ENCODE results near the gene PEAK1. TPM values are rescaled to one million over a fixed set of nuclear protein-coding genes. Genes with fewer than 3 reads are reported as not detected.
A peak's percentile ranks its signal among the peaks of the same experiment; 100 is the strongest.
"Not testable (repeated sequence)": the region's sequence is repeated elsewhere in the genome, so short reads cannot be mapped to it uniquely, and the experiment has no call there.

PEAK1 gene
- polyA plus RNA-seq, 3 donors, result 25.2 to 39.1 (median 31.0) TPM

DNA sequence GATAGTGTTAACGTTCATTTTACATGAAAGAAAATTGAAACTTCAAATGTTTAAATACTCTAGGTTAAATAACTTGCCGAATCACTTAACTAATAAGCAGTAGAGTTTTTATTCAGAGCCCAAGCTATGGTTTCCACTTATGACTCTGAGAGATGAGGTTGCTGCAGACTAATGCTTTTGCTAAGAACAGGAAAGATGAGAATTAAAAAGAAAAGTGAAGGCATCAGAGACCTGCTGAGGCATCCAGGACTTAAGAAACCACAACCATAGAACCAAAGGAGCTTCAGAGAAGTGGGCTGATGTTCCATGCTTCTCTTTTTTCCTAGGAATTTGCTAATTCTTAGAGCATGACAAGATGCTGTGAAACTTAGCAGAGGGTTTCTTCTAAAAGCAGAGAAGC, 10.3 kb upstream of the PEAK1 start:
- DNase-seq, result no peak

DNA sequence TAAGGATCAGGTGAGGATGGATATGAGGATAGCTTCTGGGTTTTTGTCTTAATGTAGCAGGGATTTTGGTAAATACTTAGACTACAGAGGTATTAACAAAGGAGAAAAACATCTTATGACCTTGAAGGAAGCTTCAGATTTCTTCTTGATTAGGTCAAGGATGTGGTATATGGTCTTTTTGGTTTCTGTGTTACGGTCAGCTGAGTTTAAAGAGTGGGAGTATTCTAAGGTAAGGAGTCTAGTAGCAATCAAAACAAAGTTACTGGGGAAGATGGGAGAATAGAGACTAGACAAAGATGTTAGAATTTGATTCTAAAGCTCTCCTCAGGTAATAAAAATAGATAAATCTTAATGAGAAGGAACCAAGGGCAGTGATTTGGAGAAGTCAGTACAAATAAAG, 7.0 kb upstream of the PEAK1 start:
- DNase-seq, result peak; percentile 30

DNA sequence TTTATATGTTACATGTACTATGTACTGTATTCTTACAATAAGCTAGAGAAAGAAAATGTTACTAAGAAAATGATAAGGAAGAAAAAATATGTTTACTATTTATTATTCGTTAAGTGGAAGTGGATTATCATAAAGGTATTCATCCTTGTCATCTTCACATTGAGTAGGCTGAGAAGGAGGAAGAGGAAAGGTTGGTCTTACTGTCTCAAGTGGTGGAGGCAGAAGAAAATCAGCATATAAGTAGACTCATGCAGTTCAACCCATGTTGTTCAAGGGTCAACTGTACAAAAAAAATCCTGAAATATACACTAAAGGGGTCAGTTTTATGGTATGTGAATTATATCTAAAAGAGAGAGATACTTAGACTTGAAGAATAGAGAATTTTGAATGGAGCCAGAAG, 6.5 kb upstream of the PEAK1 start:
- no peak for DNase-seq

DNA sequence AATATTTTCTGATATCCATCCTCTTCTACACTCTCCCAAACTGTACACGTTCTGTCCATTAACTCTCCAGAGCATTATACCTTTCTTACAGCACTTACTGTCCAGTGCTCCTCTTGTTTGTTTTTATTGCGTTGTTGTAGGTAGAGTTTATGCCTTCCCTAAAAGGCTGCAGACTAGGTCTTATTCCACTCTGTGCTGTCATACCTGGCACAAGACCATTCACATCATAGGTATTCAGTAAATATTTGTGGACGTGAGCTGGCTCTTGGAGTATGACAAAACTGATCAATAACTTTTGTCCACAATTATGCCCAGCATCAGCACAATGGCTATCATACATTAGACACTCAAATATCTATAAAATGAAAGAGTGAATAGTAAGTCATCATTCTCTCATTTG, 5.2 kb upstream of the PEAK1 start:
- DNase-seq, result no peak

DNA sequence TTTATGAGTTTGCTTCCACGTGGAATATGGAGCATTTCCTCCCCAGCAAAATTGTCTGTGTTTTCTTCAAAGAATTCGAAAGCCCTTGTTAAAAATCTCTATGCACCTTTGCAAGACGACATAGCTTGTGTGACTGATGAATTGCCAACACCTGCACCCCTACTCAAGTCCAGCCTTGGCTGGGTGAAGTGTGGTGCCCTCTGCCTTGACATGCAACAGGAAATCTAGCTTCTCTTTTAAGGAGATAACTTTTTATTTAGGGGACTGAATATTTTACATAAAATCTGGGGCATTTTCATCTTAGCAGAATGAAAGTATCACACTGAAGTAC, 1.4 kb upstream of the PEAK1 start:
- no peak for DNase-seq

DNA sequence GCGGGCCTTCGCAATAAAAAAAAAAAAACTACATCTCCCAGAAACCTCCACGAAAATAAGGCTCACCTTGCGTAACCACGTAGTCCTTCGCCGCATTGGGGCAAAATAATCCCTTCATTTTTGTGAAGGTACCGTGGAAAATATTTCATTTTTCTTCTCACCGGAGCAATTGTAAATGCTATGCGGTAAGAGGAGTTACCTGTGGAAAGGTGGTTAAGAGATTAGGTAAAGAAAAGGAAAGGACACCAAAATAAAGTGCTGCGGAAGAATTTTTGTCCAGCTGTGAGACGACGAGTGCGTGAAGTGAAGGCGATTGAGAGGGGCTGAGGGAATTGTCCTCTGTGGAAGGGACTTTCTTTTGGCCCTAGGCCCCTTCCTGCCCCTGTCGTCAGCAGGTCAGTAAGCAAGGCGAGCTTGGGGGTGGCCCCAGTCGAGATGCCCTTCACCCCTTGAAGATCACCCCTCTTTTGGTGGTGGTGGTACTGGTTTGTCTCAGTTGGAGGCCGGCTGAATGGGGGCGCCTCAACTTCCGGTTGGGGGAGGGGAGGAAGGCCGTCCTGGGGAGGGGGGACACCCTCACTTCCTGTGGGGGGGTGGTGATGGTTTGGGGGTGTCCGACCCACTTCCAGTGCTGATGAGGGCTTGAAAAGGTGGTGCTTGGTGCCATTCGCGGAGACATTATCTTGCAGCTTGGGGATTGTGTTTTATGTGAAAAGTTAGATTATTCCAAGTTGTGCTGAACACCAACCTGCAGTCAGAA, 886 bp upstream of the PEAK1 start, which contains the start of gene HMG20A:
Gene HMG20A, plus strand, starts transcription at position 279 of the 760 bp plus-strand sequence. CDS start 37,520 bp downstream, outside the sequence.
- DNase-seq, result peak; percentile 89

DNA sequence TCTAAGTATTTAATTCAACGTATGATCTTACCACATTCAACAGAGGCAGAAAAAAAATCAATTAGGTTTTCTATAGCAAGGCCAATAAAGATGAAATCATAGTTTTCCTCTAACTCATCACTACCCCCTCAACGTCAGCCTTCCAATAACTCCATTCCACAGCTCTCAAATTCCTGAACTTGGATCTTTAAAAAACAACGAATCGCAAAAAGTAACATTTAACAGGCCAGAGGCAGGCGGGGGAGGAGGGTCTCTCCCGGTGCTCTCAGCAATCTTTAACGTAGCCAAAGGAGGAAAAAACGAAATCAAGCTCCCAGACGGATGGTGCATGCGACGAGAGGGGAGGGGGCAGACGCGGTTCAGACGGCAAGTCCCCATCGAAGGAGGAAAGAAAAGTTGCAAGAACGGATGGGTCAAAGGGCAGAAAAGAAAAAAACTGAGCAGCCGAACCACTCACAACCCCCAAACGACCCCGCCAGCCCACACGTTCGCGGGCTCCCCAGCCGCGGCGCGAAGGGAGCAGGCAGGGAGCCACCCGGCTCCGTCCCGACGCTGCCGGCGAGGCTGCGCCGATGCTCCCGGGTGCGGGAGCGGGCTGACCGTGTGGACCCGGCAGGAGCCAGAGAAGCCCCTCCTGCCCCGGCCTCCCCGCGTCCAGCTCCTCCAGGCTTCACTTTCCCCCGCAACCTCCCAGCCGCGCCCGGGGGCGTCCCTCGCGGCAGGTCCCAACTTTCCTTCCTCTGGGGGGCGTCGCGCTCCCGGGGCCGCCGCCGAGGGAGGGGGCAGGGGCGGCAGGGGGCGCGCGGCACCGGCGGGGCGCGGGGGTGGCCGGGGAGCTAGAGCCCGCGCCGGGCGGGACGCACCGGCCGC, 703 bp downstream of the PEAK1 start:
- peak; percentile 29 for DNase-seq

DNA sequence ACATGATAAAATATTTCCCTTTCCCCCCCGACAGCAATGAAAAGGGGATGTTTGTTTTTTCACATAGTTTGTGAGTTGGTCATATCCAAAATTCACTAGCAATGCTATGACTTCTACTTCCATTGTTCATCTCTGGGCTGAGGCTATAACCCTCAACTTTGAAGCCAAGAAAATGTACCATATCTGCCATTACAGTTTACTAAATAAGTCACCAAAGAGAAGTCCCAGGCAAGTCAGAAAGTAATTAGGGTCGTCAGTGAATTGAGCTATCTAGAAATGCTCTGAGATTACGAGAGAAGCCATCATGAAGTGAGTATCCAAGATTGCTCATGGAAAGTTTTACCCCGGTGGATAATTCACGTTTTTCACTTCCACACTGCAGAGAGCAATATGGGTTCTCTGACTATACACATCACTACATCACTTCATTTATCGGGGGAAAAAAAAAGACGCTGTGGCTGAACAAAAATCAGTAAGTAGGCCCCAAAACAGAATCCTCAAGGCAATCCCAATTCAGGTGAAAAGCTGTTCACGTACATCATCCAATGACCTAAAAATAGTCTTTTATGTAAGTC, 1.4 kb downstream of the PEAK1 start:
- no peak for DNase-seq

DNA sequence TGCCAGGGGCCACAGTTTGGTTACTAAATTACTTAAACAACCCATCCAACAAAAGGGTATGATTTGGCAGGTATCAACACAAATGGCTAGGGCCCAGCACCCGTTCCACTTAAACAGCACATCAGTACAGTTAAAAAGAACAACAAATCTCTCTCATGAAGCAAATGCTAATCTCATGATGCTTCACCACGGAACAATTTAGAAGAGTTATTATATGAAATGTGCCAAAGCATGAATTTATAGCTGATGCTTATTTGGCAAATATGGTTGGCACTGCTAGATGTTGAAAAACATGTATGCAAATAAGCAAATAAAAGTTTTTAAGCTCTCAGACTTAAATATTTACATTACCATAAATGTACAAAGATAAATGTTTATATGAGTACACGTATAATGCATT, 2.3 kb downstream of the PEAK1 start:
- no peak for DNase-seq

DNA sequence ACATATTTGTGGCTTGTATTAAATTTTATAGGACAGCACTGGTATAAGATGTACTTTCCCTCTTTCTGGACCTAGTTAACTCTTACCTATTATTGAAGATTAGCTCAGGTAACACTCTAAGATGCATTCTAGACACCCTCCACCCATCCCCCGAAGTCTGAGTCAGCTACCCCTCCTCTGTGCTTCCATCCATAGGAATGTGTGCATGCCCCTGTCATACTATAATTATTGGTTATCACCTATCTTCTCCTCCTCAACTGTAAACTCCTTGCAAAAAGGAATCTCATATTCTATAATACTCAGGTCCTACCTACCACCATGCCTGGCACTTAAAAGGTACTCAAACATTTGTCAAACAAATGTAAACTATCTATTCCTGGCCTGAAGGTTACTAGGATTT, 3.0 kb downstream of the PEAK1 start:
- DNase-seq, result no peak

DNA sequence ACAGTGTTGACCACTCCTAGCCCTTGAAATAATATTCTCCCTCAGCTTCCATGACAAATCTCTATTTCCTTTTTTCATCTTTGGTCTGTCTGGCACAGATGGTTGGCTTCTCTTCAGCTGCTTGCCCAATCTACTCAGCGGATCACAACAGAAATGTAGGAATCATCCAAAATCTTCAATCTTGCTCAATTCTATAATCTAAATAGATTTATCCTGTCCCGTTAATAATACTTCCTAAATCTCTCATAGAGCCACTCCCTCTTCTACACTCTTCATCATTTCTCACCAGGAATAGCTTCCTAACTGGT, 3.8 kb downstream of the PEAK1 start:
- no peak for DNase-seq

DNA sequence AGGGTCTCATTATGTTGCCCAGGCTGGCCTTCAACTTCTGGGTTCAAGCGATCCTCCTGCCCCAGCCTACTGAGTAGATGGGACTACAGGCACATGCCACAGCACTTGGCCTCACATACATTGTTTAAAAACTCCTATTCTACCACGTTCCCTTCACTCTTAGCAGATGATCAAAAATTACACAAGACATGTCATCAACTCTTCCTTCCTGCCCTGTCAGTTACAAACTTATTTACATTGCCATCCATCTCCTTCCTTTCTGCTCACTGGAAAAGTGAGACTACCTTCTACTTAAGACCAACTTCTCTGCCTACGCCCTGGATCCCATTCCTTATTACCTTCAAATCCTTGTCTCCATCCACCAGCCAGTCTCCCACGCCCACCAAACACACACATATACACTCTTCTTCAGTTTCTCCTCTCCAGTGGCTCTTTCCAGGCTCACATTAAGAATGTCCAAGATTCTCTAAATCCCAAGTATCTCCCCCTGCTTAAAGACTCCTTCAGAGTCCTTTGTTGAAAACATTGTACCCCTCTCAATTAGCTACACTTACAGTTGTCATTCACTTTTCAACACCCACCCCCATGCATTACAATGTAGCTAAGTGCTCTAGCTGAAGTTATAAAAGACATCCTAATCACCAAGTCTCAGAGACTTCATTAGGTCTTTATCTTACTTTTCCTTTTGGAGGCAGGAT, 4.3 kb downstream of the PEAK1 start:
- DNase-seq, result no peak

DNA sequence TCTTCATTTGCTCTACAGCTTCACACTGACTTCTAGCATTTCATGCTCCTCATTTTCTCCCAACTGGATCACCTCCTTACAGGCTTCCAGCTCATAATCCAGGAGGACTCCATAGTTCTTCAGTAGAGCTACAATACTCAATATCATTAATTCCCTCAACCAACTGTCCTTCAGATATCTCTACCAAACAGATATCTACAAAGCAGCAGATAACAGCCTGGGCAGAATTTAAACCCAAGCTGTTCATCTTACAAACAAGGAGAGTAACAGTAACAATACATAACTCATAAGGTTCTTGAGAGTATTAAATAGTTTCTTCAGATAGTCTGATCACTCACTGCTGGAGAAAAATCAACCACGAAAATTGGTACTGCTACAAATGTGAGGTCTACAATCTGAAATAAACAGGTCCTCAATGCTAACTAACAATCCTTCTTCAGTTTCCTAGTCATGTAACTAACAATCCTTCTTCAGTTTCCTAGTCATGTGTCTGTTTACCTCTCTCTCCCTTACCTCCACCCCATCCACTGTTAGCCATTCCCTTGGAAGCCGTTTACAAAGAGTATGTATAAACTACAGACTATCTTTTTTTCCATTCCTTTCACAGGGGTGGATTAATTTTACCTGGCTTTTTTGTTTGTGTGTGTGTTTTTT, 5.0 kb downstream of the PEAK1 start:
- no peak for DNase-seq

DNA sequence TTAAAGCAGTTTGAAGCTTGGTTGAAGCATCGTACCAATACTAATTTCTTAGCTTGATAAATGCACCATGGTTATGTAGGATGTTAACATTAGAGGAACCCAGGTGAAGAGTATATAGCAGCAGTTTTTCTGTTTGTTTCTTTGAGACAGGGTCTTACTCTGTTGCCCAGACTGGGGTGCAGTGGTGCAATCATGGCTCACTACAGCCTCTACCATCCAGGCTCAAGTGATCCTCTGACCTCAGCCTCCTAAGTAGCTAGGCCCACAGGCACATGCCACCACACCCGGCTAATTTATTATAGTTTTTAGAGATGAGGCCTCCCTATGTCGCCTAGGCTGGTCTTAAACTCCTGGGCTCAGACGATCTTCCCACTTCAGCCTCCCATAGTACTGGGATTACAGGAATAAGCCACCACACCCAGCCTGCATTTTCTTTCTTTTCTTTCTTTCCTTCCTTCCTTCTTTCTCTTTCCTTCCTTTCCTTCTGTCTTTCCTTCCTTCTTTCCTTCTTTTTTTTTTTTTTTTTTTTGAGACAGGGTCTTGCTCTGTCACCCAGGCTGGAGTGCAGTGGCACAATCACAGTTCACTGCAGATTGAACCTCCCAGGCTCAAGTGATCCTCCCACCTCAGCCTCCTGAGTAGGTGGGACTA, 6.1 kb downstream of the PEAK1 start:
- no peak for DNase-seq

DNA sequence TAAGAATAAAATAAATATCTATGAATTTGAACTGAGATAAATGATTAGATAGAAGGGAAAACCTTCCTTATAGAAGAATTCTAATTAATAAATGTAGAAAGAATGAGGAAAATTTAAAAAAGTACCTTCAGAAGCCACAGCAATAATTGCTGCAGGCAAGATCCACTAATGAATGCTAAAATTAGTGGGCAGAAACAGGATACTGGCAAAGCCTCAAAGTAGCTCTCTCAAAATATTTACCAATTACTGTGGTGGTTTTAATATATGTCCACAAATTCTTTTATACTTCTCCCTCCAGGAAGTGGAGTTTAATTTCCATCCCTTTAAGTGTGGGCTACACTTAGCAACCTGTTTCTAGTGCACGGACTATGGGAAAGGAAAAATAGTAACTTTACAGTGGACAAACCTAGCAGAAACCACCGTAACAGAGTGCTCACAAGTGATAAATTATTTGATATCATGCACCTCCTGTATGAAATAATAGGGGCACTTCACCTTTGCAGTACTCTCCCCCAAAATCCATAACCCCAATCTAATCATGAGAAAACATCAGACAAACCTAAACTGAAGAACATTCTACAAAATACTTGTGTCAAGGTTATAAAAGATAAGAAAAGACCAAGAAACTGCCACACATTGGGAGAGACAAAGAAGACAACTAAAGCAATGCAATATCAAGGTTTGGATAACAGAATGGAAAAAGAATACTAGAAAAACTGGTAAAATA, 6.8 kb downstream of the PEAK1 start:
- no peak for DNase-seq

DNA sequence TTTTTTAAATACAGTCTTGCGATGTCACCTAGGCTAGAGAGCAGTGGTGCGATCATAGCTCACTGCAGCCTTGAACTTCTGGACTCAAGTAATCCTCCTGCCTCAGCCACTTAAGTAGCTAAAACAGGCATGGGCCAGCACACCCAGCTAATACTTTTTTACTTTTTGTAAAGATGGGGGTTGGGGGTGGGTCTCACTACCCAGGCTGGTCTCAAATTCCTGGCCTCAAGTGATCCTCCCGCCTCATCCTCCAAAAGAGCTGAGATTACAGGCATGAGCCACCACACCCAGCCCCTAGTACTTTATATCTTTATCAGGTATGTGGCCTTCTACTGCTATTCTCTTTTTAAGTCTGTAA, 8.3 kb downstream of the PEAK1 start:
- DNase-seq, result no peak

DNA sequence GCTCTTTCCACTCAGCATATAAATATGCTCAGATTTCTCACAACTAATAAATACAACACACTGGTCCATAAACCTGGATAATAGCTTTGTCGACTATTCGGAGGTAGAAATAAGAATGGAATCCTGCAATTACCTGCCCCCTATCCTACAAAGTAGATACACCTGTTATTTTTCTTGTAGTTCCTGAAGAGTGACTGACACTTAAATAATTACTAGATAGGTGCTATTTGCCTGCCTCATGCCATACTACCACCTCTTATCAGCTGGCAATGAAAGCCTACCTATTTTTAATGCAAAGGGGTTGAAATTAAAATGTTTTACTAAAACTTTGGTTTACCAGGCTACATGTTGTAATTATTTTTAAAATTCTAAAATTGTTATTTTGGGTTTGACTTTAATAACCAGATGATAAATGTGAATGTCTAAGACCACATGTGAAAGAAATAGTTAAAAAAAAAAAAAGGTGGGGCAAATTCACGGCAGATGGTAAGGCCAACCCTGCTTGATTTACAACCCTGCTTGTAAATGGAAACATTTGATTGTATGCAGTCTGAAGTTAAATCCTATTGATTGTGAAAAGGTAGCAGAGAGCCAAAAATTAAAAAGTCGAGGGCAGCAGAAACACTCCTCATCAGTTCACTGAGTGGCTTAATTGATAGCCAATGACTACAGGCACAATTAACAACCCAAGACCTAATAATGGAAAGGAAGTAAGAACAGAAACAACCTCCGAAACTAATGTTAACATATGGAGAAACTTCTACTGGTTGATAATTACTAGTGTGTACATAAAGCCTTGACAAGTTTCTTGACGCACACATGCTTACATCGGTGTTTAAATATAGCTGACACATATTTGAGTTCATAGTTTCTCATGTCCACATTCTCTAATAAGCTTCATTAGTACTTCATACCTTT, 8.9 kb downstream of the PEAK1 start:
- no peak for DNase-seq

DNA sequence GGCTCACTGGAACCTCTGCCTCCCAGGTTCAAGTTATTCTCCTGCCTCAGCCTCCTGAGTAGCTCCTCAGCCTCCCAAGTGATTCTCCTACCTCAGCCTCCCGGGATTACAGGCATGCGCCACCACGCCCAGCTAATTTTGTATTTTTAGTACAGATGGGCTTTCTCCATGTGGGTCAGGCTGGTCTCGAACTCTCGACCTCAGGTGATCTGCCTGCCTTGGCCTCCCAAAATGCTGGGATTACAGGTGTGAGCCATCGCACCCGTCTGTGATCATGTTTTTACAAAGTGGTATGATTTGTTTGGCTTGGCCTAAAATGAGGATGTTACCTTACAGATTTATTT, 9.8 kb downstream of the PEAK1 start:
- not testable (repeated sequence) for DNase-seq

DNA sequence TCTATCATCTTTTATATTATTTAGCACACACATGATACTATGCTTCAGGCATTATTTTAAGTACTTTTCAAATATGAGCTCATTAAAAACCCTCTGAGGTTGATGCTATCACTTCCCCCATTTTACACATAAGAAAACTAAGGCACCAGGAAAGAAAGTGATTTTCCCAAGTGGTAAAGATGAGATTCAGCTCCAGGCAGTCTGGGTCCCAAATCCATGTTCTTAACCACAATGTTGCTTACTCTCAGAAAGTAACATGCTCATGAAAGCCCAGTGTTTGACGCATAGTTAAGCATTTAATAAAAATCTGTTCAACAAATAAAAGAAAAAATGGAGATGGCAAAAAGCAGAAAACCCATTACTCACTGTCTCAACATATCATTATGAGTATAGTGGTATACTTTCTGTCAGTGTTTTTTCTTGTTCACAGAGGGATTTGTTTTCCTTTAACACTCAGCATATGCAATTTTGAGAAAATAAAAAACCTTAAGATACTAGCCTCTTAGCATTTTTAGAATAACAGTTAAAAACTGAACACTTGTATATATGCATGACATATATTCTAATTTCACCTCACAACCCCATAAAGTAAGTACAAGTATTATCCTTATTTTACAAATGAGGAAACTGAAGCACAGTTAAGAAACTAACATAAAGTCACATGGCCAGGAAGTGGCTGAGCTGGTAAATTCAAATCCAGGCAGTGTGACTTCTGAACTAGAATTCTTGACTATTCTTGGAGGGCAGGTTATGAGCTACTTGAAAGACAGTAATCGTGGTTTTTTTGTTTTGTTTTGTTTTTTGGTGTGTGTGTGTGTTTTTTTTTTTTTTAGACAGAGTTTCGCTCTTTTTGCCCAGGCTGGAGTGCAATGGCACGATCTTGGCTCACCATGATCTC, 10.4 kb downstream of the PEAK1 start:
- DNase-seq, result no peak
